Measurements from ENCODE around the gene HHATL. TPM values are rescaled to one million over a fixed set of nuclear protein-coding genes. Genes with fewer than 3 reads are reported as not detected.
A peak's percentile ranks its signal among the peaks of the same experiment; 100 is the strongest.
"Not testable (repeated sequence)": the region's sequence is repeated elsewhere in the genome, so short reads cannot be mapped to it uniquely, and the experiment has no call there.

The HHATL gene
- total and polyA plus RNA-seq, 5 experiments from 2014 or later, result not detected

DNA sequence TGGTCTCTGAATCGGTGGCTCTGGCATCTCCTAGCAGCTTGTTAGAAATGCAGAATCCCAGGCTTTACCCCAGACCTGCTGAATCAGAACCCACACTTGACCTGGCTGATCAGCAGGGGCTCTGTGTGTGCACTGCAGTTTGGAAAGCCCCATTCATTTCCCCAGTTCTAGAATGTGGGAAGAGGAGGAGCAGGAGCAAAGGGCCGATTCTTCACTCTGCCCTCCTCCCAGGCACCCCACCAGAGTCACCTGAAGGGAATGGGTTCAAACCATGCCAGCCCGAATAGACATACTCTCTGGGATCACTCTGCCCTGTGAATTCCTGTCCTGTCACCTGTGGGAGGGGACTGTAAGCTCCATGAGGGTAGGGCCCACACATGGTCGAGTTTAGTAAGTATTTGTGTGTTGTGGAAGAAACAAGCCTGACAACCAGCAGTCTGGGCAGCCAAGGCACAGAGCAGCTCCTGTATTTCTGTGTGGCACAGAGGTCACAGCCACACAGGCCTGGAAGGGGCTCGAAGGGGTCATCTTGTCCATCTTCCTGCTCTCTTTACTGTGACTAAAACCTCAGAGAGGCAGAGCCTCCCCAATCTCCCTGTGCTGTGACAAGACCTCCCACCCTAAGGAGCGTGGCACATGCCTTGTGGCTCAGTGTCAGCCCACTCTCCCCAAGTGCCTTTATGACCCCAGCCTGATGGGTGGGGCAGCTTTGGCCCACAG lies 29.0 kb upstream of the HHATL start:
- Mint-ChIP-seq H3K4me1 (peaks cover 0 to 2% (median 0%) of the 10 kb centered on the region in 4 donors), H3K27ac (no peak overlapping the region), H3K27me3 (peaks cover 0 to 2% (median 0%) of the 10 kb centered on the region in 5 donors), H3K4me3 (no peak overlapping the region), H3K36me3 (no peaks in the 10 kb centered on the region), H3K9me3 (no peaks in the 10 kb centered on the region)
- POLR2A ChIA-PET, result interaction anchor here (0.6 kb wide), 1 partner anchor 28 kb away, joined by 4 read pairs; no protein-coding TSS in a partner anchor
- peak in 1 of 10 donors; percentile 6 for DNase-seq
- ATAC-seq, result no peak

DNA sequence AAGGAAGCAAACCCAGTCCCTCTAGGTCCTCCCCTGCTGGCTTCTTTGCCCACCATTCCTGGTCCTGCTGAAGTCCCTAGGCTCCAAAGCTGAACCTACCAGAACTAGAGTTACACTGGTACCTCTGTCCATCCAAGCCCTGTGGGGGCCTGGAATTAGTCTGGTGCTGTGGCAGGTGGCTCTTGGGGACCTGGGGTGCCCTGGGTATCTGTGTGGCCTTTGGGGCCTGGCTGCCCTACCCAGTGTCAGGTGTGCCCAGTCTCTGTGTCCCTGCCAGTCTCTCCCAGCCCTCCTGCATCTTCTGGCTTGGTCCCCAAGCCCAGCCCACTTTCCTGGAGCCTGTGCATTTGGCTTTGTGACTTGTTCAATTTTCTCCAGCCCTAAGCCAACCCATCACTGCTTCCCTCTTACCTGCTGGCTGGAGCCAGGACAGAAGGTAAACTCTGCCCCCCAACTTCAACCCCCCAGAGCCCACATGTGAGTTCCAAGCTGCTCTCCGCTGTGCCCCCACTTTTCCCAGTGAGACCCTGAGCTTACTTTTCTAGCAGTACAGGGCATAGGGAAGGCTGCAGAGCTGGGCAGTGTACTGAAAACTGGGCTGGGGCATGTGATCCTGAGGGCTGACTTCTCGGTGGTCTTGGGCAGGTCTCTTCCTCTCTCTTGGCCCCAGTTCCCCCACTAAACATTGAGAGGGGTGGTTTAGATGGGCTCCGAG lies 28.3 kb upstream of the HHATL start:
- peaks cover 0 to 2% (median 0%) of the 10 kb centered on the region in 5 donors for H3K27me3 Mint-ChIP-seq
- no peak overlapping the region for H3K4me3 Mint-ChIP-seq
- peaks cover 0 to 2% (median 0%) of the 10 kb centered on the region in 4 donors for H3K4me1 Mint-ChIP-seq
- DNase-seq (no peak), ATAC-seq (no peak)
- no peaks in the 10 kb centered on the region for H3K36me3 Mint-ChIP-seq
- no peak overlapping the region for H3K27ac Mint-ChIP-seq
- POLR2A ChIA-PET, result interaction anchor here (0.6 kb wide), 1 partner anchor 28 kb away, joined by 4 read pairs; no protein-coding TSS in a partner anchor
- H3K9me3 Mint-ChIP-seq, result no peaks in the 10 kb centered on the region

DNA sequence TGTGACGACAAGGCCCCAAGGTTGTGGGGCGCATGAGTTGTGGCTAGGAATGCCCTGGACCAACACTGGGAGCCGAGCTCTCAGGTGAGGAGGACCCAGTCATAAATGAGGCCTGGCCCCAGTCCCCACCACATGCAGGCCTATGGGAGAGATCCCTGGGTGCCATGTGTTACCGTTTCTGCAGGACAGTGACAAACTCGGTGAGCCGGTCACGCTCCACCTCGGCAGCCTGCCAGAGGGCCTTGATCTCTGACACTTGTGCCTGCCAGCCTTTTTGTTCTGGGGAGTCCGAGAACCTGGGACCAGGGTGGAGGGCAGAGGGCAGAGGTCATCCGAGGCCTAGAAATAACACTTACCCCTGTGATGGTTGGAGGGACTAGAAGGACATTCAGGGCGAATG lies 27.7 kb upstream of the HHATL start:
- Mint-ChIP-seq H3K4me1 (peaks cover 0 to 2% (median 0%) of the 10 kb centered on the region in 4 donors), H3K27ac (no peak overlapping the region), H3K27me3 (peaks cover 0 to 4% (median 0%) of the 10 kb centered on the region in 5 donors), H3K4me3 (no peak overlapping the region), H3K36me3 (no peaks in the 10 kb centered on the region), H3K9me3 (no peaks in the 10 kb centered on the region)
- DNase-seq, result no peak
- POLR2A ChIA-PET, result no interaction called here
- ATAC-seq, result no peak

GRCh38 chr3:42729404-42730145 lies 27.0 kb upstream of the HHATL start:
- peaks cover 0 to 2% (median 0%) of the 10 kb centered on the region in 4 donors for H3K4me1 Mint-ChIP-seq

GRCh38 chr3:42728668-42729364 lies 26.2 kb upstream of the HHATL start:
- Mint-ChIP-seq H3K4me3 (no peak overlapping the region), H3K4me1 (peaks cover 0 to 2% (median 0%) of the 10 kb centered on the region in 4 donors), H3K27me3 (peaks cover 0 to 8% (median 4%) of the 10 kb centered on the region in 5 donors), H3K27ac (no peak overlapping the region), H3K36me3 (no peaks in the 10 kb centered on the region), H3K9me3 (no peaks in the 10 kb centered on the region)
- POLR2A ChIA-PET, result no interaction called here
- DNase-seq (no peak), ATAC-seq (no peak)

More at GRCh38 chr3:42729404-42730145, 27.0 kb upstream of the HHATL start:
- DNase-seq, result no peak
- no peak for ATAC-seq
- H3K36me3 Mint-ChIP-seq, result no peaks in the 10 kb centered on the region
- H3K9me3 Mint-ChIP-seq, result no peaks in the 10 kb centered on the region
- peaks cover 0 to 4% (median 0%) of the 10 kb centered on the region in 5 donors for H3K27me3 Mint-ChIP-seq
- H3K4me3 Mint-ChIP-seq, result no peak overlapping the region
- POLR2A ChIA-PET, result no interaction called here
- peak overlapping the region in 2 of 10 donors; percentile 26 to 27 for H3K27ac Mint-ChIP-seq

GRCh38 chr3:42728056-42728455 lies 25.5 kb upstream of the HHATL start:
- Mint-ChIP-seq H3K36me3 (no peaks in the 10 kb centered on the region), H3K9me3 (no peaks in the 10 kb centered on the region), H3K27ac (no peak overlapping the region), H3K4me1 (peaks cover 0 to 2% (median 0%) of the 10 kb centered on the region in 4 donors), H3K27me3 (peaks cover 5 to 12% (median 6%) of the 10 kb centered on the region in 5 donors), H3K4me3 (no peak overlapping the region)
- DNase-seq (no peak), ATAC-seq (no peak)
- POLR2A ChIA-PET, result no interaction called here

GRCh38 chr3:42725454-42725853 lies 22.9 kb upstream of the HHATL start:
- Mint-ChIP-seq H3K4me1 (peaks cover 0 to 2% (median 0%) of the 10 kb centered on the region in 4 donors), H3K9me3 (no peaks in the 10 kb centered on the region), H3K4me3 (no peak overlapping the region), H3K36me3 (no peaks in the 10 kb centered on the region), H3K27ac (no peak overlapping the region), H3K27me3 (peaks cover 7 to 14% (median 9%) of the 10 kb centered on the region in 5 donors)
- ATAC-seq (no peak), DNase-seq (no peak)
- POLR2A ChIA-PET, result no interaction called here

DNA sequence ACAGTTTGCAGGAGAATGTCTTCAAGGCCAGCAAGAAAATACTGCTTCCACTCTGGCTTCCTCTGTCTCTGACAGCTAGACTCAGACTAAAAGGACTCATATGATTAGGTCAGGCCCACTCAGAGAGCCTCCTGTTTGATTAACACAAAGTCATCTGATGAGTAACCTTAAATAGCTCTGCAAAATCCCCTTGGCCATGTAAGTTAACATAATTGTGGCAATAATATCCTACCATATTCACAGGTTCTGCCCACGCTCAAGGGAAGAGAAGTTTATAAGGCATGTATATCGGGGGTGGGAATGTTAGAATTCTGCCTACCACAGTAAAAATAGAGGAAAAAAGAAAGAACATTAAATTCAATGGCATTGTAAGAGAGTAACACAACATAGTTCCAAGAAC lies 20.6 kb upstream of the HHATL start:
- Mint-ChIP-seq H3K4me3 (no peak overlapping the region), H3K27ac (no peak overlapping the region), H3K36me3 (no peaks in the 10 kb centered on the region), H3K27me3 (peaks cover 7 to 14% (median 9%) of the 10 kb centered on the region in 5 donors), H3K4me1 (peaks cover 0 to 2% (median 0%) of the 10 kb centered on the region in 4 donors), H3K9me3 (no peaks in the 10 kb centered on the region)
- POLR2A ChIA-PET, result no interaction called here
- ATAC-seq (no peak), DNase-seq (no peak)

DNA sequence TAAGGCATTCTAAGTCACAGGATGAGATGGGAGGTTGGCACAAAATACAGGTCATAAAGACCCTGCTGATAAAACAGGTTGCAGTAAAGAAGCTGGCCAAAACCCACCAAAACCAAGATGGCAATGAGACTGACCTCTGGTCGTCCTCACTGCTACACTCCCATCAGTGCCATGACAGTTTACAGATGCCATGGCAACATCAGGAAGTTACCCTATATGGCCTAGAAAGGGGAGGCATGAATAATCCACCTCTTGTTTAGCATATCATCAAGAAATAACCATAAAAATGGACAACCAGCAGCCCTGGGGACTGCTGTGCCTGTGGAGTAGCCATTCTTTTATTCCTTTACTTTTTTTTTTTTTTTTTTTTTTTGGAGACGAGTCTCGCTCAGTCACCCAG lies 19.8 kb upstream of the HHATL start:
- POLR2A ChIA-PET, H3K9me3 Mint-ChIP-seq, H3K4me3 Mint-ChIP-seq, DNase-seq, H3K27ac Mint-ChIP-seq, H3K36me3 Mint-ChIP-seq, H3K4me1 Mint-ChIP-seq, ATAC-seq: not testable (repeated sequence)
- H3K27me3 Mint-ChIP-seq, result peaks cover 7 to 14% (median 9%) of the 10 kb centered on the region in 5 donors

DNA sequence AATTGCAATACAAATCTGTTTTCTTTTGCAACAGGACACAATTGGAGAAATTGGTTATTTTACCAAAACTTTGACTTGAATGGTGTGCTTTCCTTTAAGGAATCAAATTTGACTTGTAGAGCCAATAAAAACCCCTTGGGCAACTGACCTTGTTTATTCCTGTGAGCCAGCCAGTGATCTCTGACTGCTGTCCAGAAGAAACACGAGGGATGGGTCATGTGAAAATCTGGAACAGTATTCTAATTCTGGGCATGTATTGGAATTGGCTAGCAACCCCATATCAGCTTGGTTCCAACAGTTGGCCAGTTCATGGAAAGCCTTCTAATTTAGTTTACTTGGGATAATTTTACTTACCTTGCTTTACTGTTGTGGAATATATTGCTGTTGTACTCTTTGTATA lies 19.1 kb upstream of the HHATL start:
- H3K27ac Mint-ChIP-seq, result no peak overlapping the region
- no peak for DNase-seq
- H3K4me1 Mint-ChIP-seq, result no peaks in the 10 kb centered on the region
- no peaks in the 10 kb centered on the region for H3K9me3 Mint-ChIP-seq
- peaks cover 7 to 14% (median 9%) of the 10 kb centered on the region in 5 donors for H3K27me3 Mint-ChIP-seq
- H3K4me3 Mint-ChIP-seq, result no peak overlapping the region
- POLR2A ChIA-PET, result no interaction called here
- H3K36me3 Mint-ChIP-seq, result no peaks in the 10 kb centered on the region
- no peak for ATAC-seq

GRCh38 chr3:42720126-42720525 lies 17.5 kb upstream of the HHATL start:
- POLR2A ChIA-PET, result interaction anchor here (0.7 kb wide), 1 partner anchor 9 kb away, joined by 4 read pairs; no protein-coding TSS in a partner anchor
- no peaks in the 10 kb centered on the region for H3K4me1 Mint-ChIP-seq
- H3K36me3 Mint-ChIP-seq, result no peaks in the 10 kb centered on the region
- no peak overlapping the region for H3K4me3 Mint-ChIP-seq
- peaks cover 7 to 11% (median 10%) of the 10 kb centered on the region in 5 donors for H3K27me3 Mint-ChIP-seq
- no peaks in the 10 kb centered on the region for H3K9me3 Mint-ChIP-seq
- H3K27ac Mint-ChIP-seq, result no peak overlapping the region
- ATAC-seq (no peak), DNase-seq (no peak)

- peaks cover 4 to 9% (median 7%) of the 10 kb centered on the region in 5 donors for H3K27me3 Mint-ChIP-seq
- H3K36me3 Mint-ChIP-seq, result no peaks in the 10 kb centered on the region
- DNase-seq, result no peak
- ATAC-seq, result no peak
- no peaks in the 10 kb centered on the region for H3K4me1 Mint-ChIP-seq
- H3K9me3 Mint-ChIP-seq, result no peaks in the 10 kb centered on the region
- H3K4me3 Mint-ChIP-seq, result no peak overlapping the region
- H3K27ac Mint-ChIP-seq, result no peak overlapping the region
- POLR2A ChIA-PET, result no interaction called here
Measured at GRCh38 chr3:42719002-42719401, 16.4 kb upstream of the HHATL start.
